ENCODE results near the gene SNED1.

The SNED1 gene

GRCh38 chr2:241030883-241031282 lies 32.5 kb downstream of the SNED1 start:
- DNase-seq: no peak

GRCh38 chr2:241031436-241032165 lies 33.2 kb downstream of the SNED1 start:
- no peak for DNase-seq

DNA sequence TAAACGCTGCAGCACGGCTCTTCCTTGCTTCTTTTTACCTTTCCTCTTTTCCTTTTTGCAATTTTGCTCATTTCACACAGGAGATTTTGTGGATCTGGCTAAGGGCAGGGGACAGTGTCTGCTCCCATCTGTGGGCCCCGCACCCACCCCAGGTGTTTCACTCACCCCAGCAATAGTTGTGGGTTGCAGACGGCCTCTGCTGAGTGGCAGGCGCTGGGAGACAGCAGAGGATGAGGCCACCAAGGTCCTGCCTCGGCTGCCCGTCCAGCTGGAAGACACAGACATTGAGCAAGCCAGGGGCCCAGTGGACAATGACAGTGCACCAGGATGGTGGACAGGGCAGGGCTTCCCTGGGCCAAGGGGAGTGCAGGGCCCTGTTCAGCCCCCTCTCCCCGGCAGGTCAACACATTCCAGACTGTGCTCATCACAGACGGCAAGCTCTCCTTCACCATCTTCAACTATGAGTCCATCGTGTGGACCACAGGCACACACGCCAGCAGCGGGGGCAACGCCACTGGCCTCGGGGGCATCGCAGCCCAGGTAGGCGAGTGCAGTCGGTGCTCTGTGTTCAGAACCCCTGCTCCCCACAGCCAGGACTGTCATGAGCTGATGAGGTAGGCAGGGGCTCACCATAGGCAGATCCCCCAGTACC lies 35.0 kb downstream of the SNED1 start:
- no peak for DNase-seq

GRCh38 chr2:241033994-241034393 lies 35.6 kb downstream of the SNED1 start:
- DNase-seq: no peak

GRCh38 chr2:241034490-241035141 lies 36.2 kb downstream of the SNED1 start:
- DNase-seq: no peak

GRCh38 chr2:241035142-241035817 lies 36.9 kb downstream of the SNED1 start:
- DNase-seq: no peak

DNA sequence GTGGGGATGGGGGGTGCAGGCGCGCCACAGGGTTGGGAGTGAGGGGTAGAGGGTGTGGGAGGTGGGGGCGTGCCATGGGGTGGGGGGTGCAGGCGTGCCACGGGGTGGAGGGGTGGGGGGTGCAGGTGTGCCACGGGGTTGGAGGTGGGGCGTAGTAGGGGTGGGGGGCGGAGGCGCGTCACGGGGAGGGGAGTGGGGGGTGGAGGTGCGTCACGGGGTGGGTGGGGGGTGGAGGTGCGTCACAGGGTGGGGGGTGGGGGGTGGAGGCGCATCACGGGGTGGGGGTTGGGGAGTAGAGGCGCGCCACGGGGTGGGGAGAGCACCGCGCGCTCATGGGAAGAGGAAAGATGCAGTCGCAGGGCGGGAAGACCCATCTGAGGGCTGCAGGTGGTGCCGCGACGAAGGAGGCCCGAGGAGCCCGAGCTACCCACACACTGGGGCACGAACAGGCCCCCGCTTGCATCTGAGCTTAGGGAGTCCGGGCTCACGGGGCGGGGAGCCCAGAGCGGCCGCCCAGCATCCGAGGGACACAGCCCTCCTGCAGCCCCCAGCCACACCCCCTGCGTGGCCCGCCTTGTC lies 37.5 kb downstream of the SNED1 start:
- DNase-seq: no peak

DNA sequence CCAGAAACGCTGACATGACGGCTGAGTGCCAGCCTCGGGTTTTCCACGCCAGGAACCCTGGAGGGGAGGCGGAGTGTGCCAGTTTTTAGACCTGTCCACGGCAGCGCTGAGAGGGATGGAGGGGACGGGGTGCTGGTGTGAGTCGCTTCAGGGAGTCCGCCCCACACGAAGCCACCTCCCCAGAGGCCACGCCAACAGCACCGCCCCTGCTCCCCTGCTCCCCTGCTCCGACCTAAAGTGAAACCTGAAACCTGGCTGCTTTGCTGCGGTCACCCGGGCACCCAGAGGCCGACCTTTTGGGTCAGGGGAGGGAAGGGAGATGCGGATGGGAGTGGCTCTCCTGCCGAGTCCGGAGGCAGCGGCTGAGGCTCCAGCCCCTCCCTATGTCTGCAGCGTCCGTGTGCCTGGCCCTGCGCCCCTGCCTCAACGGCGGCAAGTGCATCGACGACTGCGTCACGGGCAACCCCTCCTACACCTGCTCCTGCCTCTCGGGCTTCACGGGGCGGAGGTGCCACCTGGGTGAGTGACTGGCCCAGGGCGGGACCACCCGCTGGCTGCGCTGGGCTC lies 38.1 kb downstream of the SNED1 start:
- DNase-seq: peak; percentile 63

GRCh38 chr2:241036964-241037421 lies 38.6 kb downstream of the SNED1 start:
- no peak for DNase-seq

DNA sequence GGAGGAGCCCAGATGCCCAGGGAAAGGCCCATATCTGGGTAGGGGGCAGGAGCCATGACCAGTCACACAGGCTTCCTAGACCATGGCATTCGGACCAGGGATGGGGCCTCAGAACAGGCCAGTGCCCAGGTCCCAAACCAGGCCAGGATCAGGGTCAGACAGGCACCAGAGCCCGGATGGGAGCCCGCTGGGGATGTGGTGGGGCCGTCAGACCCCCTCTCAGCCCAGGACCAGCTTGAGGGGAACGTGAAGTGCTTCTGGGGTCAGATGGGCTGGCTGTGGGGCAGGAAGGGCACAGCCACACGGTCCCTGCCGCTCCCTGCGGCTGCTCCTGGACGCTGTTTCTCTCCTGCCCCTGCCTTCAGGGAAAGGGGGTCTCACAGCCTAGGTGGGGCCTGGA lies 39.1 kb downstream of the SNED1 start:
- DNase-seq: no peak

DNA sequence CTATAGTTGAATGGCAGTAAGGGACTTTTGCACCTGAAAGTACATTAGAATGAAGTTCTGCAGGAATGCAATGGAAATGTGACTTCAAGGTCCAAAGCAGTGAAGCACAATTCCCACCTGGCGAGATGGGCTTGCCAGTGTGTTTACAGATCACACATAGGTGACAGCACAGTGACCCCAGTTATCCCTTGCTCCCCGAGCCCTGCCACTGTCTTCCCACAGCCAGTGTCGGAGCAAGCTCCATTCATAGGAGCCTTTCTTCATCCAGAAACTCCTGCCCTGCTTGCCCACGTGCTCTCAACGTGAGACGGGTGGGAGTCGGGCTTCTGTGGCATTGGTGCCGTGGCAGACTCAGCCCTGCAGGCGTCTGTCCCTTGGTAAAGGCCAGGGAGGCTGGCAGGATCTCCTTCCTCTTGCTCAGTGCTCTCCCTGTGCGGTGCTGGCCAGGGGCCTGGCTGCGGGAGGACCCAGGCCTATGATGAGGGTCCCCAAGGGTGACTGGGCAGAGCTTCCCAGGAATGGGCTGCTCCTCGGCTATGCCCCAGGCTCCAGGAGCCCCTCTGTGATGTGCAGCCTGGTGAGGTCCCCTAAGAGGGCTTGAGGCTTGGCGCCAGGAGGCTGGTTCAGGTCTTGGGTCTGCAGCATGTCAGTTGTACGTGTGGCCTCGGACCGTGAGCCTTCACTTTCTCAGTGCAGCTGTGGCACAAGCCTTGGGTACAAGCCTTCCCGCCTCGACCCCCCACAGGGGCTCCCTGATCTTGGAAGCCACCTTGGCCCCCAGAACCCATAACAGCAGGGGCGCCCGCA lies 40.2 kb downstream of the SNED1 start:
- no peak for DNase-seq

DNA sequence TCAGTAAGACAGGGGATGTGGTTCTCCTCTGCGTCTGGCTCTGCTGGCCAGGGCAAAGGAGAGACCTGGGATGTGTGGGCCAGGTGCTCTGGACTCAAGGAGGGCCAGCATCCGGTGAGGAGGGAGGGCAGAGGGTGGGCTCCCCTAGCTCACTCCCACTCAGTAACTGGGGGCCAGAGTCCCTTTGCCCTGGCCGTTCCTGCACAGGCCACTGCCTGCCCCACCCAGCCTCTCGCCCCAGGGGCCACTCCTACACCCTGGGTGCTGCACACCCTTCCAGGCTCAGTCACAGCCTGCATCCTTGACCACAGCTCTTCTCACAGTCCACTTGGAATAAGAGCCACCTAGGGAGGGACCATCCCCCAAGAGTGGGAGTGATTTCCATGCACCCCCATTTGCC lies 41.0 kb downstream of the SNED1 start:
- DNase-seq: no peak

DNA sequence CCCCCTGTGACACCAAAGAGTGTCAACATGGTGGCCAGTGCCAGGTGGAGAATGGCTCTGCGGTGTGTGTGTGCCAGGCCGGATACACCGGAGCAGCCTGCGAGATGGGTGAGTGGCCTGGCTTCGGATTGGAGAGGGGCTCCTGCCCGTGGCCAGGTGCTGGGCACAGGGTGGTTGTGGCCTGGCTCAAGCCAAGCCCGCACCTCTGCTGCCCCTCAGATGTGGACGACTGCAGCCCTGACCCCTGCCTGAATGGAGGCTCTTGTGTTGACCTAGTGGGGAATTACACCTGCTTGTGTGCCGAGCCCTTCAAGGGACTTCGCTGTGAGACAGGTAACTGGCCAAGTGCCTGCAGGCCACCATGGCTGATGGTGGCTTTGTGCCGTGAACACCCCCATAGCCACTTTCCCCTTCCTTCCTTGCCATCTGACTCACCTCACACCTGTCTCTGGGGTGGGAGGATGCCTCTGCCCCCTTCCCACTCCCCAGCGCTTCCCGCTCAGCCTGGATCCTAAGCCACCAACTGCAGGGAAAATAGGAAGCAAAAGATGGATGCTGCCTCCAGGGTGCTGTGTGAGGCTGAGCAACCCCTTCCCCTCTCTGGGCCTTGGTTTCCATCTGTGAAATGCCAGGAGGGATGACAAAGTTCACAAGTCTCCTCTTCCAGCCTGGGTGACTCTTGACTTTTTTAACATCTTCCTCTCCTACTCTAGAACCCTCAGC lies 41.8 kb downstream of the SNED1 start:
- DNase-seq: no peak

GRCh38 chr2:241041589-241042158 lies 43.3 kb downstream of the SNED1 start:
- DNase-seq: no peak

DNA sequence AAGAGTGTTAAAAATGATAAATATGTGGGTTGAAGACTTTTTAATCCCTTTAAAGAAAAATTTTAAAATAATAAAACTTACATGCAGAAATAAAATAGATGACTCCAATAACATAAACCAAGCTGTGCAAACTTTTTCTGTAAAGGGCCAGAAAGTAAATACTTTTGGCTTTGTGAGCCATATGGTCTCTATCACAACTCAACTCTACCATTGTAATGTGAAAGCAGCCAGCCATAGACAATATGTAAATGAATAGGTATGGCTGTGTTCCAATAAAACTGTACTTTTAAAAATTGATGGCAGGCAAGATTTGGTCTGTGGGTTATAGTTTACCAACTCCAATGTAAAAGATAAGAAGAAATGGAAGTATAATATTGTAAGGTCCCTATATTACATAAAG lies 45.2 kb downstream of the SNED1 start:
- DNase-seq: no peak

DNA sequence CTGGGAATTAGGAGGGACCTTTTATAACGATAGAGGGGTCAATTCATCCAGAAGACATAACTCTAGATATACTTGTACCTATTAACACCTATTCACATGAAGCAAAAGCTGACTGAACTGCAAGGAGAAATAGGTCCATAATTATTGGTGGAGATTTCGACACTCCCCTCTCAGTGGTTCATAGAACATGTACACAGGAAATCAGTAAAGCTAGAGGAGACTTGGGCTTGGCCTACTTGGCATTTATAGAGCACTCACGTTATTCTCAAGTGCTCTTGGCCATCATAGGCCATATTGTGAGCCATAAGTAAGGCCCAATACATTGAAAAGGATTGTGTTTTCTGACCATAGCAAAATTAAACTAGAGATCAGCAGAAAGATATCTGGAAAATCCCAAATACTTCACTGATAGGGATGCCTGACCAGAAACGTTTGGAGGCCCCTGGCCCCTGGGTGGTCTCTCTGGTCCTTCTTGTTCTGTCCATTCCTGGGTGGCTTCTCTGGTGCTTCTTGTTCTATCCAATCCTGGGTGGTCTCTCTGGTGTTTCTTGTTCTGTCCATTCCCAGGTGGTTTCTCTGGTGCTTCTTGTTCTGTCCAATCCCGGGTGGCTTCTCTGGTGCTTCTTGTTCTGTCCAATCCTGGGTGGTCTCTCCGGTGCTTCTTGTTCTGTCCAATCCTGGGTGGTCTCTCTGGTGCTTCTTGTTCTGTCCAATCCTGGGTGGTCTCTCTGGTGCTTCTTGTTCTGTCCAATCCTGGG lies 49.0 kb downstream of the SNED1 start:
- DNase-seq: no peak

- DNase-seq: no peak
Observed at GRCh38 chr2:241048149-241048948, 49.9 kb downstream of the SNED1 start.

DNA sequence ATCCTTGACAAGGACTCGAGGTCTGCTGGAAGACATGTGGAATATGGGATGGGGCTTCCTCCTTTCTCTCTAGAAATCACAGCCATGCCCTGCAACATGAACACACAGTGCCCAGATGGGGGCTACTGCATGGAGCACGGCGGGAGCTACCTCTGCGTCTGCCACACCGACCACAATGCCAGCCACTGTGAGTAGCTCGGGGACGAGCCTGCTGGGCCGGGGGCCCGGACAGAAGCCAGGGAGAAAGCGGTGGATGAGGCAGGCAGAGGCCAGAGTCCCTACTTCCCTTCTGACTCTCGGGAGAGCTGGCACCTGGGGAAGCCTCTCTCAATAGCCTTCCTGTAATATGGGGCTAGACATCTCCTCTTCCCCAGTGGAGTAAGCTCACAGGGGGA lies 50.5 kb downstream of the SNED1 start:
- no peak for DNase-seq
